ENCODE data around the gene SCART1. TPM values are rescaled to one million over a fixed set of nuclear protein-coding genes. Genes with fewer than 3 reads are reported as not detected.
"Not testable (repeated sequence)": the region's sequence is repeated elsewhere in the genome, so short reads cannot be mapped to it uniquely, and the experiment has no call there.

The SCART1 gene
- total and polyA plus RNA-seq, 11 donors: 0.08 to 1.3 (median 0.34) TPM

DNA sequence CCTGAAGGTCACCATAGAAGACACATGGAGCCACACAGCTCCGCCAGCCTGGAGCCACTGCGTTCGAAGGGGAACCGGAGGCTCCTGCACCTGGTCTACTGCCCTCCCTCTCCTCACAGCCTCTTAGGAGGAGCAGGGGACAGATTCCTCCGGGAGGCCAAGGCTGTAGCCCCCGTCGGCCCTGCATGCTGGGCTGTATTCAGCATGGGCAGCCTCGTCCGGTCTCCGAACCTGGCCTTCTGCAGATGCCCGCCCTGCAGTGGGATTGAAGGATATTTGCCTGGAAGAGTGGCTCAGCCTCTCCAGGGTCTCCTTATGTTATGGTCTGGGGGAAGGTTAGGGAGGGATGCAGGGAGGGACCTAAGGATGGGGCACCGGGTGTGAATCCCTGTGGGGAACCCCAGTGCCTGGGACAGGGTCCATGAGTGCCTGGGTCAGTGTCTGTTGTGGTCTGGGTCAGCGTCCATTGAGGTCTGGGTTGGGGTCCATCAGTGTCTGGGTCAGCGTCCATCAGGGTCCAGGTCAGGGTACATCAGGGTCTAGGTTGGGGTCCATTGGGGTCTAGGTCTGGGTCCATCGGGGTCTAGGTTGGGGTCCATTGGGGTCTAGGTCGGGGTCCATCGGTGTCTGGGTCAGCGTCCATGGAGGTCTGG, 13.0 kb upstream of the SCART1 start:
- Histone ChIP-seq H3K9me3 (peaks cover 0 to 1% (median 0%) of the 10 kb centered on the region in 12 donors), H3K27ac (no peak overlapping the region), H3K27me3 (peaks cover 0 to 12% (median 0%) of the 10 kb centered on the region in 9 donors), H3K36me3 (no peaks in the 10 kb centered on the region), H3K4me1 (peaks cover 0 to 6% (median 0%) of the 10 kb centered on the region in 12 donors), H3K4me3 (no peak overlapping the region)
- DNase-seq: no peak
- intact Hi-C loops (cut with DNase I): no loop called here
- TF ChIP-seq, protein P1, sequence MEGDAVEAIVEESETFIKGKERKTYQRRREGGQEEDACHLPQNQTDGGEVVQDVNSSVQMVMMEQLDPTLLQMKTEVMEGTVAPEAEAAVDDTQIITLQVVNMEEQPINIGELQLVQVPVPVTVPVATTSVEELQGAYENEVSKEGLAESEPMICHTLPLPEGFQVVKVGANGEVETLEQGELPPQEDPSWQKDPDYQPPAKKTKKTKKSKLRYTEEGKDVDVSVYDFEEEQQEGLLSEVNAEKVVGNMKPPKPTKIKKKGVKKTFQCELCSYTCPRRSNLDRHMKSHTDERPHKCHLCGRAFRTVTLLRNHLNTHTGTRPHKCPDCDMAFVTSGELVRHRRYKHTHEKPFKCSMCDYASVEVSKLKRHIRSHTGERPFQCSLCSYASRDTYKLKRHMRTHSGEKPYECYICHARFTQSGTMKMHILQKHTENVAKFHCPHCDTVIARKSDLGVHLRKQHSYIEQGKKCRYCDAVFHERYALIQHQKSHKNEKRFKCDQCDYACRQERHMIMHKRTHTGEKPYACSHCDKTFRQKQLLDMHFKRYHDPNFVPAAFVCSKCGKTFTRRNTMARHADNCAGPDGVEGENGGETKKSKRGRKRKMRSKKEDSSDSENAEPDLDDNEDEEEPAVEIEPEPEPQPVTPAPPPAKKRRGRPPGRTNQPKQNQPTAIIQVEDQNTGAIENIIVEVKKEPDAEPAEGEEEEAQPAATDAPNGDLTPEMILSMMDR (IDR thresholded peaks at IDR 0.05): no peak
- 95 to 97% (median 95%) methylated on average over 9 to 18 of the region's 18 CpGs for WGBS, 4 donors
- ATAC-seq: no peak

DNA sequence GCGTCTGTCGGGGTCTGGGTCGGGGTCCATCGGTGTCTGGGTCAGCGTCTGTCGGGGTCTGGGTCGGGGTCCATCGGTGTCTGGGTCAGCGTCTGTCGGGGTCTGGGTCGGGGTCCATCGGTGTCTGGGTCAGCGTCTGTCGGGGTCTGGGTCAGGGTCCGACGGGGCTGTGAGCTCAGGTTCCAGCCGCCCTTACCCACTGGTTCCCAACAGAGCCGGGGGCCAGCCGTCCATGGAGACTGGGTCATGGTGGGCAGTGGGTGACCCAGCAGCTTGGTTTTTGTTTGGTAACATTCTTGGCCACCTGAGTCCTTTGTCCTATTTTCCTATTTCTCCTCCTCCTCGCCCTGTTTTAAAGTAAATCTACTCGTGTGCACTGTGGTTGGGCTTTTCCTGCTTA, 12.4 kb upstream of the SCART1 start:
- intact Hi-C loops (cut with DNase I); H3K4me3 ChIP-seq; ATAC-seq; H3K36me3 ChIP-seq; H3K9me3 ChIP-seq; H3K27ac ChIP-seq; H3K4me1 ChIP-seq: not testable (repeated sequence)
- peaks cover 0 to 16% (median 0%) of the 10 kb centered on the region in 9 donors for H3K27me3 ChIP-seq
- WGBS, 4 donors: 85 to 91% (median 88%) methylated on average over 8 to 14 of the region's 21 CpGs
- peak in 1 of 5 donors; percentile 32 for DNase-seq

DNA sequence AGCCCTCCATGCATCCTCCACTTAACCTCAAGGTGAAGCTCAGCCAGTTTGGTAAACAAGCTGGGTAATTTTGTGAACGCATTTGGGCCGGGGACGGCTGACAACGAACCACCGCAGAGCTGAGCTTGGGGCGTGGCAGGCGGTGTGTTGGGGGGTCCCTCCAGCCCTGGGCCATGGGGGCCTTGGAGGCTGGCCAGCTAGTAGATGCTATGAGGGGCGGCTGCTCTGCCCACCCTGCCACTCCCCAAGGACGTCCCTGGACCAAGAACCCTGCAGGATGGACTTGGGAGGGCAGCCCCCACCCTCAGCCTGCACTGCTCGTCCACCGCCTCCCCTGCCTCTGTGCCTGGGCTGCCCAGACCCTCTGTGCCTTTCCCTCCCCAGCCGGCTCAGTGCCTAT, 12.0 kb upstream of the SCART1 start:
- Histone ChIP-seq H3K9me3 (peaks cover 0 to 11% (median 4%) of the 10 kb centered on the region in 12 donors), H3K27ac (no peak overlapping the region), H3K27me3 (peaks cover 0 to 16% (median 0%) of the 10 kb centered on the region in 9 donors), H3K4me1 (peaks cover 0 to 6% (median 0%) of the 10 kb centered on the region in 12 donors), H3K4me3 (no peak overlapping the region), H3K36me3 (no peaks in the 10 kb centered on the region)
- DNase-seq: peak in 2 of 5 donors; percentile 16 to 51
- intact Hi-C loops (cut with DNase I): no loop called here
- no peak for ATAC-seq
- TF ChIP-seq, protein P1 (IDR thresholded peaks at IDR 0.05): no peak
- TF ChIP-seq POLR2A (IDR thresholded peaks at IDR 0.05): no peak
- 83 to 88% (median 86%) methylated on average over 7 to 12 of the region's 12 CpGs for WGBS, 4 donors

DNA sequence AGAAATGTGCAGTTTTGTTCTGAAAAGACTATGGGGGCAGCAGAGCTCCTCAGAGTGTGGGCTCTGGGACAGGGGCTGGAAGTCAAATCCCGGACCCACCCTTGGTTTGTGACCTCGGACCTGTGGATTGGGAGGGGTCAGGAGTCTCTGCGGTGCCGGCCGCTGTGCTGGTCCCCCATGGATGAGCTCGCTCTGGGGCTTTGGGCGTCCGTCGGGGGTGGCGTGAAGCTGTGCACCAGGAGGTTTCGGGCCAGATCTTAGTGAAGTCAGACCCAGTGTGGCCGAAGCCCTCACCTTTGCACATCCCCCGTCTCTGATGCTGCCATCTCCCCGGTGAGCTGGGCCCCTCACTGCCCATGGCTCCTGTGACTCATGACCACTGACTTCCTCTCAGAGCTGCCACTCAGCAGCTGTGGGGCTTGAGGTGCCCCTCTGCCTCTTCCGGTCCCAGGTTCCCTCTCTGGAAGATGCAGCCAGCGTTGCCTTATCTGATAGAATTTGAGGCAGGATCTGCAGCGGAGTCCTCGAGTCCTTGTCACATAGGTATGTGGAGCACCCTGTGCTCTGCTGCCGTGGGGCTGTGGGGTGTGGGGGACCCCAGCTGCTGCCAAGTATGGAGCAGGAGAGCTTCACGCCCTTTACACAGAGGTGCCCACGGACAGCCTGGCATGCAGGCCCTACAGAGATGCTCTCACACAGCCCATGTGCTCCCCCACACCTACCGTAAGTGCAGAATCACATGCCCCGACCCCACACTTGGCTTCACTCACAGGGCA, 11.4 kb upstream of the SCART1 start:
- intact Hi-C loops (cut with DNase I): no loop called here
- Histone ChIP-seq H3K4me3 (no peak overlapping the region), H3K4me1 (peaks cover 0 to 6% (median 0%) of the 10 kb centered on the region in 12 donors), H3K9me3 (peaks cover 0 to 17% (median 10%) of the 10 kb centered on the region in 12 donors), H3K36me3 (no peaks in the 10 kb centered on the region), H3K27ac (no peak overlapping the region), H3K27me3 (peaks cover 0 to 16% (median 0%) of the 10 kb centered on the region in 9 donors)
- DNase-seq: peak in 1 of 5 donors; percentile 52
- TF ChIP-seq, protein P1 (IDR thresholded peaks at IDR 0.05): no peak
- no peak for TF ChIP-seq POLR2A (IDR thresholded peaks at IDR 0.05)
- ATAC-seq: no peak
- 81 to 83% (median 81%) methylated on average over 14 to 23 of the region's 23 CpGs for WGBS, 4 donors

Measured in heart left ventricle (tissue), 16 donors.